HG02852 (cell line): ENCODE data around the gene ARMH3.
"Not testable (repeated sequence)": the region's sequence is repeated elsewhere in the genome, so short reads cannot be mapped to it uniquely, and the experiment has no call there.

Experiments
- ATAC-seq: cut with Tn5 transposase; IDR thresholded peaks from one replicate; pipeline ENCODE4 v1.9.1; 2021; ENCODE audit warnings: mild to moderate bottlenecking, moderate library complexity; ENCODE audit not compliant: unreplicated experiment

ARMH3 gene

GRCh38 chr10:102055647-102056419 is at the start of gene ARMH3:
Gene ARMH3, minus strand, starts transcription at chr10:102056173. Its CDS starts 16,059 bp downstream, at chr10:102040114.
- peak; percentile 96 for ATAC-seq

- no peak for ATAC-seq
These were observed 46.4 kb upstream of the ARMH3 start for GRCh38 chr10:102102421-102102820.

GRCh38 chr10:102101152-102101551 is 45.2 kb upstream of the ARMH3 start:
- no peak for ATAC-seq

GRCh38 chr10:102096449-102096848 is 40.5 kb upstream of the ARMH3 start:
- no peak for ATAC-seq

DNA sequence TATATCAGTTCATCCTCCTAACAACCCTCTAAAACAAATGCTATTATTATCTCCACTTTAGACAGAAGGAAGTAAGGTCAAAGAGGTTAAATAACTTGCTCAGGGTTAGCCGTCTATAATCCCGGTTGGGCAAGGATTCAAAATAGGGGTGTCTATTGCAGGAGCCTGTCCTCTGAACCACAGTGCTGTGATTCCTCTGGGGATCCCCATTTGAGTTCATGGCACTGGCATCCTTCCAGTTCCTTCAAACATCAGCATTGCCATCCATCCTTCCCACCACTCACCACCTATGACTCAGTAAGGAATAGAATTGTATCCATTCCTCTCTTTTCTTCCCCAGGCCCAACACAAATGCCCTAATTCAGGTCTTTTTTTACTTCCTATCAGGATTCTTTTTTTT is 34.8 kb upstream of the ARMH3 start:
- ATAC-seq: no peak

DNA sequence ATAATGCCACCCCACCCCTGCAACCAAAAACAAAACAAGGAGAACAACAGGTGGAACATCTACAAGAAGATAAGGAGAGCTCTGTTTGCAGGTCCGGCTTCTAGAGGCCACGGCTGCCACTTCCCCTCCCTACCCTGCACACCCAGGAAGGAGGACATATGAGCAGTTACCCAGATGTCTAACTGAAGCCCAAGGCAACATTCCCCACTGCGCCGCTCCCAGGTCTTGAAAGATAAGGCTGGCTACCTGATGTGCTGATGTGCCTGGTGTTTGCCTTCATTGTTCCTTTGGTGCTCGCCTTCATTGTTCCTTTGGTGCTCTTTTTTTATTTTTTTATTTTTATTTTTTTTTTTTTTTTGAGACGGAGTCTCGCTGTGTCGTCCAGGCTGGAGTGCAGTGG is 30.2 kb upstream of the ARMH3 start:
- ATAC-seq: no peak

DNA sequence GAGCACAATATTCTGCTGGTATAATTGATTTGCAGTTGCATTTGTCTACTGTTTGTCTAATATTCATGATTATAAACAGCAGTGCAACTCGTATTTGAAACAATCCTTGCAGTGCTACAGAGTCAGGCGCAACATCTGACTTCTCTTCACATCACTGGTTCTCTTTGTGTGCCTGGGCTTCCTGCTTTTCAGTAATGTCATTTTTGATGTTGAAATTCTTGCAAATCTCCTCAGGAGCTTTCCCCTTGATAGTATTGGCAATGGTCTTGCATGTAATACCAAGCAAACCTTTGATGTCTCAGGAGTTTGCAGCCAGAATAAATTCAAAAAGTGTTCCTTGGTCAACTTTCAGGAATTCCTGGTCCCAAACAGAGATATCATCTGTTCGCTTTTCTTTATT is 29.4 kb upstream of the ARMH3 start:
- no peak for ATAC-seq

DNA sequence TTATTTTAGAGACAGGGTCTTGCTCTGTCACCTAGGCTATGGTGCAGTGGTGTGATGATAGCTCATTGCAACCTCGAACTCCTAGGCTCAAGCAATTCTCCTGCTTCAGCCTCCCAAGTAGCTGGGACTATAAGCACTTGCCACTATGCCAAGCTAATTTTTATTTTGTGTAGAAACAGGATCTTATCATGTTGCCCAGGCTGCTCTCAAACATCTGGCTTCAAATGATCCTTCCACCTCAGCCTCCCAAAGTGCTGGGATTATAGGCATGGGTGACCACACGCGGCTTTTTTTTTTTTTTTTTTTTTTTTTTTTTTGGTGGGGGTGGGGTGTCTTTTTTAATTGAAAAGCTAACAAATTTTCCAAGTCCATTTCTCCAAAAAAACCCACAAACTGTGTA is 27.6 kb upstream of the ARMH3 start:
- ATAC-seq: no peak

DNA sequence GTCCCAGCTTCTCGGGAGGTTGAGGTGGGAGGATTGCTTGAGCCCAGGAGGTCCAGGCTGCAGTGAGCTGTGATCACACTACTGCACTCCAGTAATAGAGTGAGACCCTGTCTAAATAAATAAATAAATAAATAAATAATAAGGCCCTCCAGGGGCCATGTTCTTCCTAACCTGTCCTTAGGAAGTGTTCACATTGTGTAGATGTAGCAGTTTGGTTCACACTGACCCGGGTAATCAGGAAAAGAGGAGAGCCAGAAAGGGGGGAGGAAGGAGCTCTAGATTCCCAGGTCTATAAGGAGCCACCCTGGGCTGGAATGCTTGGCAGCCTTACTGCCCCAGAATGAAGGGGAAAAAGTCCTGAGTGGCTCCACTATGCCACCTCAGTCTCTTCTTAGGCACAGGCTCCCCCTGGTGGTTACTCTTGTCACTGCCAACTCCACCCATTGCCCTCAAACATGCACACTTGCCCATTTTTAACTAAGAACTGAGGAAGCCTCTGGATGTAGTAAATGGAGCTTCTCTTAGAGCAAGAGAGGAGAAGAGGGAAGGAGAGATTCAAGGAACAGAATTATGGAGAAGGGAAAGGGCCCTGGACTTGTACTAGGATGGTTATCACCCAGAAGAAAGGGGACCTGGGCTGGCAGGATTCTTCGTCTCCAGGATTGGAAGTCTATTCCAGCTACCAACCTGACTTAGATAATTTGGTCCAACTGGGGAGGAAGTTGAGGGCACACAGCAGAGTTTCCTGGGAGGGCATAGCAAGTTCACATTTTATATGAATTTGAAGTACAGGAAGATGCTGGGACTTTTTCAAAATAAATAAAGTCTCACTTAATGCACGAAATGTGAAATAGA is 16.9 kb upstream of the ARMH3 start:
- no peak for ATAC-seq

- ATAC-seq: no peak
These were observed 13.1 kb upstream of the ARMH3 start for GRCh38 chr10:102069071-102069470.

DNA sequence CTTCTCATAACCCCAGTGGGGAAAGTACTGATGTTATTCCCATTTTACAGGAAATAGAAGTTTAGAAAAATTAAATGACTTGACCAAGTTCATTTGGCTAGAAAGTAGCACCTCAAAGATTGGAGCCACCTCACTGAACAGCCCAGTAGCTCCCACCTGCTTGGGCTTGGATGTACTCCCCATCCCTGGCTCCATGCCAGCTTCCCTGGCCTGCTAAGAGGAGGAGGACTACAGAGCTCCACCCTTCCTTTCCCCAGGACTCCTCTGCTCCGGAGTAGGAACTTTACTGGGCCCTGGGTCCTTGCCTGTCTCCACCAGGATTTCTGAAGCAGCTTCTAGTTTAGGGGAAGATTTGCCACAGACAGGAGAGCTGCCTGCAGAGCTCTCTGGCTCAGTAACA is 12.2 kb upstream of the ARMH3 start:
- ATAC-seq: no peak

DNA sequence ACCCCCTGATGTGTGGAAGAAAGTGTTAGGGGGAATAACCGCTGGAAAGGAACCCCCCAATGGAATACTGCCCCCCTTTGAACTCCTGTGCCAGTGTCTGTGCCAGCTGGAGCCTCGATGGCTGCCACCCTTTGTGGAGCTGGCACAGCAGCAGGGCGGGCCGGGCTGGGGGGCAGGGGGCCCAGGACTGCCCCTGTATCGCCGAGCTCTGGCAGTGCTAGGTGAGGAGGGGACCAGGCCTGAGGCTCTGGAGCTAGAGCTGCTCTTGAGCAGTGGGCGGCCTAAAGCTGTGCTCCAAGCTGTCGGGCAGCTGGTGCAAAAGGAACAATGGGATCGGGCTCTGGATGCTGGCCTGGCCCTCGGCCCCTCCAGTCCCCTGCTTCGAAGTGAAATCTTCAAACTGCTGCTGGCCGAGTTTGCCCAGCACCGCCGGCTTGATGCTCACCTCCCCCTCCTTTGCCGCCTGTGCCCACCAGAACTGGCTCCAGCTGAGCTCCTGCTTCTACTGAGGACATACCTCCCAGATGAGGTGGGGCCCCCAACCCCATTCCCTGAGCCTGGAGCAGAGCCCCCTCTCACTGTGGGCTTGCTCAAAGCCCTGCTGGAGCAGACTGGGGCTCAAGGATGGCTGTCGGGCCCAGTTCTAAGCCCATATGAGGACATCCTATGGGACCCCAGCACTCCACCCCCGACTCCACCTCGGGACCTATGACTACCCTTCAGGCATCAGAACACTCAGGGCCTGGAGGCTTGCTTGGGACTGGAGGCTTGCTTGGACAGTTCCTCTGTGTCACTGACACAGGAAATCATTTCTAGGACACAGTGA is 11.3 kb upstream of the ARMH3 start:
- no peak for ATAC-seq

- no peak for ATAC-seq
These were observed 10.6 kb upstream of the ARMH3 start for GRCh38 chr10:102066399-102067088.

DNA sequence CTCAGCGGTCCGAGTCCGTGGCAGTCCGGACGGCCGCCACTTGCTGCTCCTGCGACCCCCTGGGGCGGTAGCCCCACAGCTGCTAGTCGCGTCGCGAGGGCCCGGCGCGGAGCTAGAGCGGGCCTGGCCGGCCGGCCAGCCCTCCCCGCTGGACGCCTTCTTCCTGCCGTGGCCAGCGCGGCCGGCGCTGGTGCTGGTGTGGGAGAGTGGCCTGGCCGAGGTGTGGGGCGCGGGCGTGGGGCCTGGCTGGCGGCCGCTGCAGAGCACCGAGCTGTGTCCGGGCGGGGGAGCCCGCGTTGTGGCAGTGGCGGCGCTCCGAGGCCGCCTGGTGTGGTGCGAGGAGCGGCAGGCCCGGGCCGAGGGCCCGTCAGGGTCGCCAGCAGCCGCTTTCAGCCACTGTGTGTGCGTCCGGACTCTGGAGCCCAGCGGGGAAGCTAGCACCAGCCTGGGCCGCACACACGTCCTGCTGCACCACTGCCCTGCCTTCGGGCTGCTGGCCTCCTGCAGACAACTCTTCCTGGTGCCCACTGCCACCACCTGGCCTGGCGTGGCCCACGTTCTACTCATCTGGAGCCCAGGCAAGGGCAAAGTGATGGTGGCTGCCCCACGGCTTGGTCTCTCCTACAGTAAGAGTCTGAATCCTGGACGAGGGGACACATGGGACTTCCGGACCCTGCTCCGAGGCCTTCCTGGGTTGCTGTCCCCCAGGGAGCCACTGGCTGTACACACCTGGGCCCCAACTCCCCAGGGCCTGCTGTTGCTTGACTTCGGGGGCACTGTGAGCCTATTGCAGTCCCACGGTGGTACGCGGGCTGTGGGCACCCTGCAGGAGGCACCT is 9.8 kb upstream of the ARMH3 start:
- peak; percentile 19 for ATAC-seq

DNA sequence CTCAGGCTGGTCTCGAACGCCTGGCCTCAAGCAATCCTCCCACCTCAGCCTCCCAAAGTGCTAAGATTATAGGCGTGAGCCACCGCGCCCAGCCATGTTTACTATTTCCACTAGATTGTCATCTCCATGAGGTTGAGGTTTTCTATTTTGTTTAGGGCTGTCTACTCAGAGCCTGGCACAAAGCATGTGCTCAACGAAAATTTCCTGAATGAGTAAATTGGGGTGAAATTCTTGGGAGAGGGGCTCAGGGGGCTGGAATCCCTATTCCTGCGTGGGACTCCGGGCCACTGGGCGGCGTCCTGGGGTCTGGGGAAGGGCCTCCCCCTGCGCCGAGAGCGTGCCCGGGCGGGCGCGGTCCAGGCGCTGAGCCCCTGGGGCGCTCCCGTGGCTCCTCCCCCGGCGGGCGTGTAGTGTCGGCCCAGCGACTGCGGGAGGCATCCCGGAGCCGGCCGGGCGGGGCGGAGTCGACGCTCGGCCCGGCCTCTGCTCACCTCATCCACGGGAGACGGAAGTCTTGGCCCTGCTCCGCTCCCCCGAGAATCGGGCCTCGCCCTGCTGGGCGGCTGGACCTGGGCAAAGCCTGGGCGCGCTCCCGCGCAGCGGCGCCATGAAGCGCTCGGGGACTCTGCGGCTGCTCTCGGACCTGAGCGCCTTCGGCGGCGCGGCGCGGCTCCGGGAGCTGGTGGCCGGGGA is 9.0 kb upstream of the ARMH3 start, which contains the start of gene HPS6:
Gene HPS6 (plus strand): TSS at position 482 of the 693 bp plus-strand sequence. CDS start 126 bp downstream, at position 608.
- ATAC-seq: peak; percentile 95

- ATAC-seq: no peak
These were observed 8.5 kb upstream of the ARMH3 start for GRCh38 chr10:102064503-102064867.

DNA sequence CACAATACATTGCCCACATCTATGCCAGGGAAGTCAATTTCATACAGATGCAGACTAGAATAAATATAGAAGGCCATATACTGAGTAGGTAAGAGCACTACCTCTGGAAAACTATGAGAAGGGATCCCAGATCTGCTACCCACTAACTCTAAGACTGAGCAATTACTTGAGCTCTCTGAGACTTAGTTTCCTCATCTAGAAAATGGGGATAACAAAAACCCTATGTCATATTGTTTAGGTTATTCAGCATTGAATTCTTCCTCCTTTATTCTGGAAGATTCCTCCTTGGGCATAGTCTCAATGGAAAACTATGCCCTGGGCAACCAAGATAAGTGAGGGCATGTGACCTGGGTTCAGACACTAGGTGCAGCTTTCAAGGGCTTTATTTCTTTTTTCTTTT is 4.0 kb upstream of the ARMH3 start:
- no peak for ATAC-seq

DNA sequence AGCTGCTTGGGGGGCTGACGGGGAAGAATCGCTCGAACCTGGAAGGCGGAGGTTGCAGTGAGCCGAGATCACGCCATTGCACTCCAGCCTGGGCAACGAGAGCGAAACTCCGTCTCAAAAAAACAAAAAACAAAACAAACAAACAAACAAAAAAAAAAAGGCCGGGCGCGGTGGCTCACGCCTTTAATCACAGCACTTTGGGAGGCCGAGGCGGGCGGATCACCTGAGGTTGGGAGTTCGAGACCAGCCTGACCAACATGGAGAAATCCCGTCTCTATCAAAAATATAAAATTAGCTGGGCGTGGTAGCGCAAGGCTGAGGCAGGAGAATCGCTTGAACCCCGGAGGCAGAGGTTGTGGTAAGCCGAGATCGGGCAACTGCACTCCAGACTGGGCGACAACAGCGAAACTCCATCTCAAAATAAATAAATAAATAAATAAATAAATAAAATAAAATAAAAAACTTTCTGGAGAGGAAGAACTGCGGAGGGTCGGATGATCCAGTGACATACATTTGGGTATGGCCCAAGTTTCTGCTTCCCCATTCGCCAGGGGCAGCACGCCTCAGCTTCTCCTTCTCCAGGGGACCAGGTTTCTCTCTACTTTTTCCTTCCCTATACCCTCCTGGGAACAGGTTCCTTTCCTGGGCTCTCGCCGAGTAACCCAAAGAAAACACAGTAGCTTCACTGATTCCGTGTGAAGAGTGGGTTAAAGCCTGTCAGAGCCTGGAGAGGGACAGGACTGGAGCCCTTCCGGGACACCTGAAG is 909 bp downstream of the ARMH3 start:
- not testable (repeated sequence) for ATAC-seq
